Muscle layer of colon (tissue), 2 donors: ENCODE measurements around the gene PTPN14.

Source experiments
- H3K27ac ChIP-seq: one replicate; pipeline ENCODE4 v1.7.0; 2013; ENCODE audit warnings: low read depth, mild to moderate bottlenecking, low read length, moderate library complexity
- H3K27me3 ChIP-seq, 2 donors: one replicate each; pipeline ENCODE4 v1.7.0; 2013; ENCODE audit warnings: low read length in 2 of 2, mild to moderate bottlenecking in 2 of 2; ENCODE audit not compliant: insufficient read depth in 2 of 2, control insufficient read depth in 1 of 2
- H3K36me3 ChIP-seq: one replicate; pipeline ENCODE4 v1.7.0; 2013; ENCODE audit warnings: mild to moderate bottlenecking, low read length; ENCODE audit not compliant: insufficient read depth
- H3K4me1 ChIP-seq: one replicate; pipeline ENCODE4 v1.7.0; 2013; ENCODE audit warnings: mild to moderate bottlenecking, low read length; ENCODE audit not compliant: insufficient read depth
- H3K4me3 ChIP-seq, 2 donors: one replicate each; pipeline ENCODE4 v1.7.0; 2013; ENCODE audit warnings: low read length in 2 of 2, low read depth in 1 of 2, mild to moderate bottlenecking in 1 of 2, moderate library complexity in 1 of 2
- H3K9ac ChIP-seq: one replicate; pipeline ENCODE4 v1.7.0; 2013; ENCODE audit warnings: low read length
- H3K9me3 ChIP-seq: one replicate; pipeline ENCODE4 v1.7.0; 2013; ENCODE audit warnings: mild to moderate bottlenecking, low read length
- donor health status: abdominal sarcoma.
- donor health status: Adenocarcinoma of cecum.

Gene PTPN14

GRCh38 chr1:214445831-214446614 is 105.4 kb downstream of the PTPN14 start:
- Histone ChIP-seq H3K4me1 (peaks cover 31% of the 10 kb centered on the region), H3K36me3 (no peaks in the 10 kb centered on the region), H3K9me3 (no peaks in the 10 kb centered on the region), H3K27ac (no peak overlapping the region), H3K4me3 (no peak overlapping the region), H3K9ac (no peak overlapping the region), H3K27me3 (no peaks in the 10 kb centered on the region)

GRCh38 chr1:214445199-214445598 is 106.2 kb downstream of the PTPN14 start:
- Histone ChIP-seq H3K27ac (no peak overlapping the region), H3K4me1 (peaks cover 38% of the 10 kb centered on the region)

GRCh38 chr1:214444182-214444939 is 107.0 kb downstream of the PTPN14 start:
- Histone ChIP-seq H3K9me3 (no peaks in the 10 kb centered on the region), H3K9ac (no peak overlapping the region), H3K27ac (no peak overlapping the region), H3K4me3 (no peak overlapping the region), H3K27me3 (no peaks in the 10 kb centered on the region), H3K36me3 (no peaks in the 10 kb centered on the region), H3K4me1 (peaks cover 39% of the 10 kb centered on the region)

More at GRCh38 chr1:214445199-214445598, 106.2 kb downstream of the PTPN14 start:
- Histone ChIP-seq H3K9ac (no peak overlapping the region), H3K27me3 (no peaks in the 10 kb centered on the region), H3K36me3 (no peaks in the 10 kb centered on the region), H3K9me3 (no peaks in the 10 kb centered on the region), H3K4me3 (no peak overlapping the region)

- Histone ChIP-seq H3K27me3 (no peaks in the 10 kb centered on the region), H3K36me3 (no peaks in the 10 kb centered on the region), H3K9me3 (no peaks in the 10 kb centered on the region), H3K27ac (no peak overlapping the region), H3K4me3 (no peak overlapping the region), H3K4me1 (peaks cover 24% of the 10 kb centered on the region), H3K9ac (no peak overlapping the region)
These were observed 110.3 kb downstream of the PTPN14 start for GRCh38 chr1:214441119-214441518.

- Histone ChIP-seq H3K4me3 (no peak overlapping the region), H3K4me1 (peaks cover 18% of the 10 kb centered on the region), H3K27ac (no peak overlapping the region), H3K9ac (no peak overlapping the region), H3K36me3 (no peaks in the 10 kb centered on the region), H3K27me3 (no peaks in the 10 kb centered on the region), H3K9me3 (no peaks in the 10 kb centered on the region)
These were observed 111.0 kb downstream of the PTPN14 start for GRCh38 chr1:214440219-214440965.

GRCh38 chr1:214439352-214440119 is 111.9 kb downstream of the PTPN14 start:
- Histone ChIP-seq H3K4me3 (no peak overlapping the region), H3K36me3 (no peaks in the 10 kb centered on the region), H3K9me3 (no peaks in the 10 kb centered on the region), H3K27me3 (no peaks in the 10 kb centered on the region), H3K4me1 (peaks cover 9% of the 10 kb centered on the region), H3K27ac (no peak overlapping the region), H3K9ac (no peak overlapping the region)

- Histone ChIP-seq H3K27ac (no peak overlapping the region), H3K9me3 (no peaks in the 10 kb centered on the region), H3K27me3 (no peaks in the 10 kb centered on the region), H3K4me3 (no peak overlapping the region), H3K9ac (no peak overlapping the region), H3K4me1 (peaks cover 7% of the 10 kb centered on the region), H3K36me3 (no peaks in the 10 kb centered on the region)
These were observed 112.9 kb downstream of the PTPN14 start for GRCh38 chr1:214438530-214438929.

GRCh38 chr1:214438075-214438474 is 113.3 kb downstream of the PTPN14 start:
- no peak overlapping the region for H3K27ac ChIP-seq
- no peak overlapping the region for H3K9ac ChIP-seq
- peaks cover 7% of the 10 kb centered on the region for H3K4me1 ChIP-seq
- H3K36me3 ChIP-seq: no peaks in the 10 kb centered on the region
- H3K9me3 ChIP-seq: no peaks in the 10 kb centered on the region
- H3K4me3 ChIP-seq: no peak overlapping the region
- H3K27me3 ChIP-seq: no peaks in the 10 kb centered on the region

GRCh38 chr1:214435867-214436266 is 115.5 kb downstream of the PTPN14 start:
- Histone ChIP-seq H3K4me3 (no peak overlapping the region), H3K4me1 (peaks cover 7% of the 10 kb centered on the region), H3K27ac (no peak overlapping the region), H3K27me3 (no peaks in the 10 kb centered on the region), H3K9me3 (no peaks in the 10 kb centered on the region), H3K36me3 (no peaks in the 10 kb centered on the region), H3K9ac (no peak overlapping the region)

GRCh38 chr1:214432245-214432644 is 119.2 kb downstream of the PTPN14 start:
- no peaks in the 10 kb centered on the region for H3K36me3 ChIP-seq
- H3K9me3 ChIP-seq: no peaks in the 10 kb centered on the region
- H3K4me3 ChIP-seq: no peak overlapping the region
- no peak overlapping the region for H3K27ac ChIP-seq
- no peak overlapping the region for H3K9ac ChIP-seq
- no peaks in the 10 kb centered on the region for H3K27me3 ChIP-seq
- H3K4me1 ChIP-seq: no peaks in the 10 kb centered on the region
